H1 (cell line): Measurements from ENCODE around the gene ZFAND3. TPM values are rescaled to one million over a fixed set of nuclear protein-coding genes. Genes with fewer than 3 reads are reported as not detected.

ENCODE experiments used
- CTCF ChIA-PET: fragments of 300-600 bp; sonication (Branson Sonifier 250); formaldehyde crosslinking; loops from one replicate; lab custom pipeline; 2021; ENCODE audit not compliant: partially characterized antibody; lab: Charles Lee
- POLR2A ChIA-PET: fragments of 300-600 bp; sonication (Branson Sonifier 250); formaldehyde crosslinking; loops from one replicate; lab custom pipeline; 2021; ENCODE audit warnings: inconsistent platforms; ENCODE audit not compliant: partially characterized antibody; lab: Charles Lee
- DNase-seq, 2 experiments: peaks; one replicate each; pipeline versions ENCODE4 v3.0.0 to v3.0.0-alpha.2; 2010 to 2022; ENCODE audit warnings: low spot score in 2 of 2, low read depth in 1 of 2, mixed read lengths in 1 of 2
- FAIRE-seq: peaks from 2 replicates; lab custom pipeline; 2011; peaks lifted over from hg19 to GRCh38; lab: Jason Lieb, UNC
- H2AFZ ChIP-seq: 2 replicates; pipeline ENCODE4 v1.8.1; 2012; ENCODE audit warnings: low read length, inconsistent platforms
- H2AK5ac ChIP-seq: 2 replicates; pipeline ENCODE4 v1.6.1; 2013; ENCODE audit warnings: low read depth, low read length
- H2BK120ac ChIP-seq: replicated peaks from 2 replicates; pipeline ENCODE3; 2013; ENCODE audit warnings: low read depth, low read length, inconsistent platforms
- H2BK12ac ChIP-seq: 2 replicates; pipeline ENCODE4 v1.6.1; 2013; ENCODE audit warnings: low read depth, low read length
- H2BK15ac ChIP-seq: 2 replicates; pipeline ENCODE4 v1.6.1; 2013; ENCODE audit warnings: low read length
- H2BK20ac ChIP-seq: 2 replicates; pipeline ENCODE4 v1.6.1; 2013; ENCODE audit warnings: low read length
- H2BK5ac ChIP-seq: 2 replicates; pipeline ENCODE4 v1.6.1; 2013; ENCODE audit warnings: low read depth, low read length
- H3K14ac ChIP-seq: 2 replicates; pipeline ENCODE4 v1.6.1; 2013; ENCODE audit warnings: inconsistent platforms; ENCODE audit not compliant: insufficient read length
- H3K18ac ChIP-seq: 2 replicates; pipeline ENCODE4 v1.6.1; 2013; ENCODE audit warnings: low read length; ENCODE audit errors: extremely low read depth
- H3K23ac ChIP-seq: 2 replicates; pipeline ENCODE4 v1.6.1; 2013; ENCODE audit warnings: inconsistent platforms; ENCODE audit not compliant: insufficient read length
- H3K23me2 ChIP-seq: 2 replicates; pipeline ENCODE4 v1.6.1; 2013; ENCODE audit warnings: low read depth, low read length
- H3K27ac ChIP-seq: 2 replicates; pipeline ENCODE4 v1.6.1; 2011; ENCODE audit warnings: low read depth, low read length, inconsistent platforms
- H3K27me3 ChIP-seq, 4 experiments: replicated peaks in 1 of 4; 1 replicate in 1 of 4; 2 replicates in 3 of 4; pipeline versions ENCODE4 v1.6.1 to v1.8.1; 2011 to 2013; ENCODE audit warnings: low read length in 3 of 4, mild to moderate bottlenecking in 3 of 4, inconsistent platforms in 2 of 4, mixed read lengths in 2 of 4, moderate library complexity in 1 of 4; ENCODE audit not compliant: control insufficient read depth in 3 of 4, insufficient read depth in 3 of 4; ENCODE audit errors: extremely low read depth in 1 of 4
- H3K36me3 ChIP-seq, 4 experiments: 2 replicates each; pipeline versions ENCODE4 v1.6.1 to v1.8.1; 2011 to 2013; ENCODE audit warnings: mild to moderate bottlenecking in 4 of 4, low read length in 3 of 4, moderate library complexity in 2 of 4, control low read depth in 1 of 4, inconsistent platforms in 1 of 4; ENCODE audit not compliant: insufficient read depth in 4 of 4, control insufficient read depth in 2 of 4
- H3K4ac ChIP-seq: replicated peaks from 2 replicates; pipeline ENCODE3; 2013; ENCODE audit warnings: low read length, low read depth, mixed read lengths, inconsistent platforms; ENCODE audit not compliant: insufficient read length
- H3K4me1 ChIP-seq, 4 experiments: replicated peaks in 1 of 4; 1 replicate in 1 of 4; 2 replicates in 3 of 4; pipeline versions ENCODE4 v1.6.1 to v1.8.1; 2011 to 2013; ENCODE audit warnings: low read length in 3 of 4, inconsistent platforms in 2 of 4, mixed read lengths in 1 of 4; ENCODE audit not compliant: insufficient read depth in 4 of 4, control insufficient read depth in 3 of 4
- H3K4me2 ChIP-seq, 2 experiments: 2 replicates each; pipeline versions ENCODE4 v1.6.1 to v1.8.1; 2011 to 2013; ENCODE audit warnings: low read depth in 2 of 2, low read length in 2 of 2, control low read depth in 1 of 2, inconsistent platforms in 1 of 2, mild to moderate bottlenecking in 1 of 2; ENCODE audit not compliant: insufficient read depth in 1 of 2
- H3K4me3 ChIP-seq, 4 experiments: fragments of 200-600, 300-600 bp in 1 of 4; sonication (generic), shearing (Covaris generic), sonication (Bioruptor Twin) in 1 of 4; 2 replicates each; pipeline versions ENCODE4 v1.5.1 to v1.8.1; 2011 to 2016; ENCODE audit warnings: low read length in 4 of 4, low read depth in 3 of 4, control low read depth in 2 of 4, inconsistent platforms in 2 of 4, mild to moderate bottlenecking in 2 of 4, mixed read lengths in 1 of 4, moderate library complexity in 1 of 4; ENCODE audit not compliant: insufficient read depth in 2 of 4; ENCODE audit errors: extremely low read depth in 1 of 4
- H3K56ac ChIP-seq: replicated peaks from 2 replicates; pipeline ENCODE3; 2013; ENCODE audit warnings: low read depth, mild to moderate bottlenecking, mixed read lengths, low read length, inconsistent platforms; ENCODE audit not compliant: insufficient read length
- H3K79me1 ChIP-seq: 2 replicates; pipeline ENCODE4 v1.6.1; 2013; ENCODE audit warnings: low read depth, low read length, control low read depth
- H3K79me2 ChIP-seq, 2 experiments: 2 replicates each; pipeline versions ENCODE4 v1.6.1 to v1.8.1; 2012 to 2013; ENCODE audit warnings: low read length in 2 of 2, mild to moderate bottlenecking in 2 of 2, inconsistent platforms in 1 of 2; ENCODE audit not compliant: insufficient read depth in 2 of 2, control insufficient read depth in 1 of 2
- H3K9ac ChIP-seq, 4 experiments: replicated peaks in 1 of 4; 1 replicate in 1 of 4; 2 replicates in 3 of 4; pipeline versions ENCODE4 v1.6.1 to v1.8.1; 2011 to 2013; ENCODE audit warnings: low read depth in 3 of 4, low read length in 3 of 4, control low read depth in 2 of 4, mild to moderate bottlenecking in 2 of 4, moderate library complexity in 2 of 4, inconsistent platforms in 1 of 4; ENCODE audit errors: extremely low read depth in 1 of 4
- H3K9me3 ChIP-seq, 2 experiments: 2 replicates each; pipeline versions ENCODE4 v1.6.1 to v1.8.1; 2012 to 2013; ENCODE audit warnings: mild to moderate bottlenecking in 2 of 2, moderate library complexity in 2 of 2, control low read depth in 1 of 2, inconsistent platforms in 1 of 2, low read depth in 1 of 2, low read length in 1 of 2, mixed read lengths in 1 of 2; ENCODE audit not compliant: insufficient read depth in 2 of 2
- H4K20me1 ChIP-seq, 2 experiments: replicated peaks in 1 of 2; 2 replicates each; pipeline versions ENCODE3 to v1.8.1; 2011 to 2013; ENCODE audit warnings: inconsistent platforms in 2 of 2, low read length in 2 of 2, mild to moderate bottlenecking in 1 of 2; ENCODE audit not compliant: insufficient read depth in 2 of 2, control insufficient read depth in 1 of 2
- H4K5ac ChIP-seq: 2 replicates; pipeline ENCODE4 v1.6.1; 2013; ENCODE audit warnings: low read length, low read depth, mixed read lengths, inconsistent platforms; ENCODE audit not compliant: insufficient read length
- H4K8ac ChIP-seq: 2 replicates; pipeline ENCODE4 v1.8.0; 2013; ENCODE audit warnings: mild to moderate bottlenecking, moderate library complexity, low read length, inconsistent platforms; ENCODE audit not compliant: insufficient read depth; ENCODE audit errors: extremely low read depth
- H4K91ac ChIP-seq: replicated peaks from 2 replicates; pipeline ENCODE3; 2013; ENCODE audit warnings: low read length, mixed read lengths, inconsistent platforms; ENCODE audit not compliant: insufficient read length
- ATF3 ChIP-seq: IDR thresholded peaks from 2 replicates; pipeline ENCODE4 v1.6.1; 2011; ENCODE audit warnings: low read depth, mild to moderate bottlenecking, low read length; ENCODE audit not compliant: insufficient read depth
- BACH1 ChIP-seq: IDR thresholded peaks from 2 replicates; pipeline ENCODE4 v1.6.1; 2012; ENCODE audit warnings: low read length, improper control_type of control experiment
- BCL11A ChIP-seq, 2 experiments: IDR thresholded peaks; one replicate each; pipeline ENCODE4 v1.6.1; 2011; ENCODE audit warnings: low read depth in 2 of 2, low read length in 2 of 2, mild to moderate bottlenecking in 2 of 2
- CTBP2 ChIP-seq: IDR thresholded peaks from 2 replicates; pipeline ENCODE4 v1.7.0; 2011; ENCODE audit warnings: borderline replicate concordance, mild to moderate bottlenecking, moderate library complexity, mixed read lengths, low read length; ENCODE audit not compliant: insufficient read depth, insufficient read length
- HDAC6 ChIP-seq: IDR thresholded peaks from one replicate; pipeline ENCODE4 v1.7.1; 2012; ENCODE audit warnings: low read depth, mild to moderate bottlenecking, inconsistent platforms, low read length, moderate library complexity
- JUN ChIP-seq: IDR thresholded peaks from 2 replicates; pipeline ENCODE4 v1.6.1; 2011; ENCODE audit warnings: low read depth, mild to moderate bottlenecking, improper control_type of control experiment, low read length
- KDM1A ChIP-seq: fragments of 200-600, 300-600 bp; sonication (generic); IDR thresholded peaks from 2 replicates; pipeline ENCODE4 v1.7.1; 2016; ENCODE audit warnings: mild to moderate bottlenecking, low read length, borderline replicate concordance
- PHF8 ChIP-seq: fragments of 200-600 bp; sonication (generic); conservative IDR thresholded peaks from 2 replicates; pipeline ENCODE4 v1.7.1; 2012; ENCODE audit warnings: low read depth, mild to moderate bottlenecking, inconsistent platforms, low read length, moderate library complexity
- RAD21 ChIP-seq, 2 experiments: IDR thresholded peaks in 1 of 2; conservative IDR thresholded peaks in 1 of 2; 2 replicates each; pipeline ENCODE4 v1.6.1; 2011; ENCODE audit warnings: low read depth in 2 of 2, low read length in 2 of 2, improper control_type of control experiment in 1 of 2, inconsistent platforms in 1 of 2, mild to moderate bottlenecking in 1 of 2, moderate library complexity in 1 of 2
- SIX5 ChIP-seq: IDR thresholded peaks from 2 replicates; pipeline ENCODE4 v1.6.1; 2011; ENCODE audit warnings: mild to moderate bottlenecking, low read depth, low read length
- SP1 ChIP-seq: IDR thresholded peaks from 2 replicates; pipeline ENCODE4 v1.6.1; 2011; ENCODE audit warnings: low read depth, low read length
- SP2 ChIP-seq: IDR thresholded peaks from 2 replicates; pipeline ENCODE4 v1.6.1; 2012; ENCODE audit warnings: mild to moderate bottlenecking, low read length, inconsistent platforms
- TAF1 ChIP-seq: IDR thresholded peaks from 2 replicates; pipeline ENCODE4 v1.6.1; 2011; ENCODE audit warnings: mild to moderate bottlenecking, low read depth, low read length
- TBP ChIP-seq: IDR thresholded peaks from 2 replicates; pipeline ENCODE4 v1.6.1; 2011; ENCODE audit warnings: low read depth, low read length, improper control_type of control experiment
- WGBS, 2 experiments: shearing (Covaris generic) in 1 of 2; methylation state at CpG; one replicate each; pipeline versions ENCODE4 v1.1.6 to v1.1.7; 2013 to 2015; ENCODE audit warnings: low lambda C conversion rate in 2 of 2, mixed read lengths in 2 of 2, inconsistent platforms in 1 of 2, low coverage in 1 of 2, missing lambda C conversion rate in 1 of 2; ENCODE audit not compliant: insufficient replicate concordance in 2 of 2, insufficient coverage in 1 of 2, insufficient read length in 1 of 2; ENCODE audit errors: extremely low coverage in 1 of 2, missing lambda C conversion rate in 1 of 2; 5-methylcytosine and 5-hydroxymethylcytosine counted together
- polyA plus RNA-seq, 7 experiments: library from polyadenylated mRNA; depleted of rRNA in 3 of 7; stranded (reverse) in 5 of 7; unstranded in 2 of 7; fragments of >200 nt in 5 of 7; fragments of 200-250 nt in 2 of 7; gene quantifications; 1 replicate in 5 of 7; 2 replicates in 1 of 7; 4 replicates in 1 of 7; pipeline versions ENCODE4 v1.2.1 to v1.2.3, GENCODE V29; 2011 to 2013; ENCODE audit warnings: missing spikeins in 2 of 7, mixed read lengths in 2 of 7
- total RNA-seq: library from RNA; stranded (reverse); fragmentation: NEBNext Ultra II Directional; extraction: Animal tissue kit (Norgen Biotek cat#: 25700); gene quantifications from 2 replicates; pipeline ENCODE4 v1.2.1, GENCODE V29; 2021

Gene ZFAND3
- total and polyA plus RNA-seq, 2 of the 8 experiments (the other 6 are each of a cell fraction or from before 2014, with no cell fraction given), result 13.0 to 51.3 TPM

GRCh38 chr6:37934276-37934675, 114.7 kb downstream of the ZFAND3 start:
- no peak overlapping the region for H3K9ac ChIP-seq
- H2AK5ac ChIP-seq, result no peak overlapping the region
- no peak overlapping the region for H2BK5ac ChIP-seq
- H3K18ac ChIP-seq, result no peak overlapping the region
- no peaks in the 10 kb centered on the region for H3K9me3 ChIP-seq
- peaks cover 0 to 3% (median 0%) of the 10 kb centered on the region in 4 experiments; a peak in 3 of 7 replicates for H3K4me1 ChIP-seq
- H3K79me1 ChIP-seq, result no peaks in the 10 kb centered on the region
- no peaks in the 10 kb centered on the region for H3K36me3 ChIP-seq
- H3K56ac ChIP-seq, result no peak overlapping the region
- ChIA-PET POLR2A (no interaction called here), CTCF (interaction anchor here (0.7 kb wide), 1 partner anchor 145 kb away, joined by 3 read pairs; no protein-coding TSS in a partner anchor)
- H3K4me2 ChIP-seq, result no peak overlapping the region
- no peak overlapping the region for H2BK12ac ChIP-seq
- no peak overlapping the region for H2BK15ac ChIP-seq
- no peak overlapping the region for H3K27ac ChIP-seq
- no peaks in the 10 kb centered on the region for H3K27me3 ChIP-seq
- no peak overlapping the region for H2BK20ac ChIP-seq
- DNase-seq, result no peak
- H4K91ac ChIP-seq, result no peak overlapping the region
- no peak for TF ChIP-seq BCL11A (IDR thresholded peaks at IDR 0.05; ENCODE audit: low read depth in 2 of 2, low read length in 2 of 2)
- no peak for TF ChIP-seq TAF1
- TF ChIP-seq ATF3, result no peak
- TF ChIP-seq BACH1, result no peak
- TF ChIP-seq TBP, result no peak
- no peak for TF ChIP-seq PHF8
- TF ChIP-seq SP2, result no peak
- TF ChIP-seq SIX5, result no peak
- TF ChIP-seq JUN, result no peak
- no peak for TF ChIP-seq HDAC6
- TF ChIP-seq RAD21 (IDR thresholded peaks at IDR 0.05 in 1 of 2, conservative IDR thresholded peaks at IDR 0.05 in 1 of 2; ENCODE audit: low read depth in 2 of 2, low read length in 2 of 2), result no peak
- TF ChIP-seq SP1, result no peak
- TF ChIP-seq CTBP2, result no peak
- TF ChIP-seq KDM1A, result no peak
- H4K8ac ChIP-seq, result no peak overlapping the region
- WGBS, 2 experiments, result 83% methylated on average over 5 of the region's 5 CpGs; no CpG with 5 or more reads in 1 of the 2 experiments
- no peak overlapping the region for H3K23ac ChIP-seq
- H3K23me2 ChIP-seq, result no peaks in the 10 kb centered on the region
- H3K79me2 ChIP-seq, result 0 out of 4 replicates have a peak, but pooled peaks cover 0 to 5% of the 10 kb centered on the region in 2 experiments
- no peak overlapping the region for H3K4ac ChIP-seq
- FAIRE-seq, result no peak
- no peak overlapping the region for H2AFZ ChIP-seq
- no peak overlapping the region for H2BK120ac ChIP-seq
- no peak overlapping the region for H4K5ac ChIP-seq
- H3K14ac ChIP-seq, result no peak overlapping the region
- no peak overlapping the region for H3K4me3 ChIP-seq
- H4K20me1 ChIP-seq, result peaks cover 0 to 2% of the 10 kb centered on the region in 2 experiments
